GM18909 (cell line): Measurements from ENCODE around the gene FSIP1.

Source experiments
- ATAC-seq: cut with Tn5 transposase; IDR thresholded peaks from one replicate; pipeline ENCODE4 v1.9.1; 2021; ENCODE audit warnings: mild to moderate bottlenecking; ENCODE audit not compliant: unreplicated experiment, poor library complexity

The FSIP1 gene

DNA sequence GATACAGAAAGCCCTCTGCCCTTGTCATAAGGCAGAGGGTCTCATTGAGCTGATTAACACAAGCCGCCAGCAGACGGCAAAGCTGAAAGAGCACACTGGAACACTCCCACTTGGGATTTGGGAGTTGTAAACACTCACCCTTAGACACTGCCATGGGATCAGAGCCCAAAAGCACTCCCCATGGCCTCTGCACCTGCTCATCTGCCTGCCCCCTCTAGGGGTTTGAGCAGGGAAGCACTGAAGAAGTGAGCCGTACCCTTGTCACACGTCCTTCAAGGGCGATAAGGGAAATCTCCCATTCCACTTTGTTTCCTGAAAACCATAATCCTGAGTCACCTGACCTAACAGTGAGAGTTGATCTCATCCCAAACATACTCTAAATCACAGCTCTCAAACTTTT, 14.7 kb downstream of the FSIP1 start:
- ATAC-seq = no peak

DNA sequence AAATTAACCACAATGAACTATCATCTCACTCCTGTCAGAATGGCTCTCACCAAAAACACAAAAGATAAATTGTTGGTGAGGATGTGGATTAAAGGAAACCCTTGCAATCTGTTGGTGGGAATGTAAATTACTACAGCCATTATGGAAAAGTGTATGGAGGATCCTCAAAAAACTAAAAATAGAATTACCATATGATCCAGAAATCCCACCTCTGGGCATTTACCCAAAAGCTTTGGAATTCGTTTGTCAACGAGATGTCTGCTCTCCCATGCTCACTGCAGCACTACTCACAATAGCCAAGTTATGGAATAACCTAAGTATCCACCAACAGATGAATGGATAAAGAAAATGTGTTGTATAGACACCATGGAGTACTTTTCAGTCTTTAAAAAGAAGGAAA, 21.6 kb downstream of the FSIP1 start:
- no peak for ATAC-seq

DNA sequence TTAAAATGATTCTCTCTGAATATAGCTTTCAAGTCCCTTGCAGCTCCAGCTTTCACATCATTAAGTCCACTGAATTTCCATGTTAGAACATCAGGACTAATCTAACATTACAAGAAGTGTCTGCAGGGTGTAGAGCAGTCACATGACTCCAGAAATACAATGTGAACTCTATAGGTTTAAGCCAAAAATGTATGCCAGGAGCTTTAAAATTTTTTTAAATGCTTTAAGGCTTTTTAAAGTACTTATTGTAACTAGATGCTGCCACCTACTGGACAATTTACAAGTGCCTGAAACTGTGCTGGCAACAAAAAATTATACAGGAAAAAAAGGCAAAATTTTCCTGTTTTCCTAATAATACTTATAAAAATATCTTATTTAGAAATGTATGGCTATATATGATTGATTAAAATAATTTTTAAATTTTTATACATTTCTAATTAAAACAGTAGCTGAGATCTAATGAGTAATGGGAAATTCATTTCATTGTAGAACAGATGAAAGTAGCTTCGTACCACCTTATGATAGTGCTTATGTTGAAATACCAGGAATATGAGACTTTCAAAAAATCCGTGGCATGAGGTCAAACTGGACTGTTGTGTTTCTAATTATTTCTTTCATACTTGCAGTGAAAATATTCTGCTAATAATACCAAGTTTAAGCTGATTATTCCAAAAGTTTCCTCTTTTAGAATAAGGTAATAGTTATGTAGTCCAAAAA, 25.7 kb downstream of the FSIP1 start:
- ATAC-seq = no peak

DNA sequence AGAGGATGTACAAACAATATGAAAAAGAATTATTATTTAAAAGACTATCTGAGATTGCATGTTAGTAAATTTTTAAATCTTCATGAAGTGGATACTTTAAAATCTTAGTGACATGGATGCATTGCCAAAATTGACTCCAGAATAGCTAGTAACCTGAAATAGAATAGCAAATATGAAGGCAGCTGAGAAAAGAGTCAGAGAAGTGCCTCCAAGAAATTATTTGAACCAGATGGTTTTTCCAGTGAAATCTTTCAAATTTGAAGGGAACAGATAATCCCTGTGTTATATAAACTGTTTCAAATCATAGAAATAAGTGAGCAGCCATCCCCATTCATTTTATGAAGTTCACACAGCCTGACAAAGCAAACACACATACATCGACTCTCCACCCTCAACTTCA, 29.6 kb downstream of the FSIP1 start:
- ATAC-seq = no peak

DNA sequence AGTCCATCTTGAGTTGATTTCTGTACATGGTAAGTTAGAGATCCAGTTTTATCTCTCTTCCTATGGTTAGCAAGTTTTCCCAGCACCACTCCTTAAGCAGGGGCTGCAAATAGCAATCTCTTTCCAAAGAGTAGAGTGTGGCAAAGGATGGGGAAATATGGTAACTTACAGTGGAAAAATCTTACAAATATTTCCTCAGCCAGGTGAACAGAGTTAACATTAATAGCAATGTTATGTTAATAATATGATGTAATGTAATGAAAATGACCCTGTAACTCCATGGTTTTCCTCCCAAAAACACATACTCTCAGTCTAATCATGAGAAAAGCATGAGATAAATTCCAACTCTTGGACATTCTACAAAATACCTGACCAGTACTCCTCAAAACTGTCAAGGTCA, 30.4 kb downstream of the FSIP1 start:
- ATAC-seq = no peak

DNA sequence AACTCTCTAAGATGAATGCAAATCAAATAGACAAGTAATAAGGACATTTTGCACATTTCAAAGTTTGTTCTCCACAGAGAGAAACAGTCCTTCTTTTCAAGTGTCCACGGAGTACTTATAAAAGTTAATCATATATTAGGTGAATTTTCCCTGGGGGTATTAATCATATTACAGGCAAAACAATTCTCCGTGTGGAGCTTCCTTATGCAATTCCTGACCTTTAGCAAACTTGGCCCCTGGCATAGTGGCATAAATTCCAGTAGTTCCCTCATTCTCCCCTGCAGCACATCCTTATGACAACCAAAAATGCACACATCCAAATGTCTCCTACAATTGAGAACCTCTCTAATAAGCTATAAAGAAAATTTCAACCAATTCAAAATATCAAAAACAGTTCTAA, 34.4 kb downstream of the FSIP1 start:
- no peak for ATAC-seq

DNA sequence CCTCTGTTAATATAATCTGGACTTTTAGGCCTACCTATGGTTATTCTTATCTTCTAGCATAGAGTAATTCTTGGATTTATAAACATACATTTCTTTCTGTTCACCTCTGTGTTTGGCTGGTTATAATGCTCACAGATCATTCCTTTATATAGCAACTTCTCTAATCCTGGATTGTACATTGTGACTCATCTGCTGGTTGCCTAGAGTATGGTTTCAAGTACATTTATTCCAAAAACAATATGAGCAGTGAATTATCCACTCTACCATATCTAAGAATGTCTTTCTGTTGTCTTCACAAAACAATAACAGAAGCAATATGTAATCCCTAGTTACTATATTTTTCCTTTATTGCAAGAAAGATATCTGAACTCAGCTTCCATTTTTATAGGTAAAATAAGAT, 35.3 kb downstream of the FSIP1 start:
- ATAC-seq = no peak

DNA sequence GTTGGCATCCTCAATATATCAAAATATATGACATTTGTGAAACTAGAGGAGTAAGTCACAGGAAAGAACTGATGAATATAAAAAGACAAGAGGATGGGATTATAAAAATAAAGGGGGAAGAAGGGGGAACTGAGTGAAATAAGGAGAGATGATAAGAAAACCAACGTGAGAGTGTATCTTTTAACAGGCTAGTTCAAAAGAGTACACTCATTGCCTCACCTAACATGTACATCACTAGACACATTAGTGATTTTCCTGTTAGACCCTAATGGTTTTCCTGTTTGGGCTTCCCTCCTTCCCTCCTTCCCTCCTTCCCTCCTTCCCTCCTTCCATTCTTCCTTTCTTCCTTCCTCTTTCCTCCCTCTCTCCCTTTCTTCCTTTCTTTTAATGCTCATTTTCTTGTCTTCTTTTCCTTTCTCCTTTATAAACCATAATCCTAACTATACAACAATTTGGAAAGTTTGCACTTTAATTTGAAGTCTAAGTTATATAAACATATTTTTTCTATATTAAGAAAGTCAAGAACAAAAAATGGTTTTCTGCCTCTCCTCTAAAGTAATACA, 35.8 kb downstream of the FSIP1 start:
- no peak for ATAC-seq

DNA sequence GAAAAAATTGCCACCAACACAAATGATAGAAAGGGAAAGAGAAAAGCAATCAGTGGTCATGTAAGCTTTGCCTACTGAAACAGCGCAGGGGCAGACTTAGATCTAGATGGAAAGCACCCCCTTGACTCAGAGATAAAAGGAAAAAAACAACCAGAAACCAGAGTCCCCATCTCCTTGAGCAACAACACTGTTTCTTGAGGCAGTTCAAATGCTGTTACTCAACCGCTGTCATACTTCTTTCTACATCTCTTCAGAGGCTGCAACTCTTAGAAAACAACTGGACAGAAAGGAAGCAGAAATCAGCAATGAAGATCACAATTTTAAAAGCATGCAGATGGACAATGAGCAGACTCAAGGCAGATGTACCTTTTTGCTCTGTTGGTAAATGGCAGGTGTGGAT, 36.5 kb downstream of the FSIP1 start:
- no peak for ATAC-seq

DNA sequence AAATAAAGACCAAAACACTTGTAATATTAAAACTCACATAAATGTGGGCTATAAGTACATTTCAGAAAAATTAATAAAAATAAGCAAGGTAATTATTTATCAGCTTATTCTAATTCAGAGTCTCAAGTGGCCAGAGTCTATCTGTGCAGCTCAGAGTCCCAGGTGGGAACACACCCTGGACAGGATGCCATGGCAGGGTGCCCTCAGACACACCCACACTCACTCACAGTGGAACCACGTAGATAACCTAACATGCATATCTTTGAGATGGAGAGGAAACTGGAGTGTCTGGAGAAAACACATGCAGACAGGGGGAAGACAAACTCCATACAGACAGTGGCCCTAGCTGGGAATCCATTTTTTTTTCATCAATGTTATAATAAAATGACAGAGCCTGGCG, 37.2 kb downstream of the FSIP1 start:
- ATAC-seq = no peak

DNA sequence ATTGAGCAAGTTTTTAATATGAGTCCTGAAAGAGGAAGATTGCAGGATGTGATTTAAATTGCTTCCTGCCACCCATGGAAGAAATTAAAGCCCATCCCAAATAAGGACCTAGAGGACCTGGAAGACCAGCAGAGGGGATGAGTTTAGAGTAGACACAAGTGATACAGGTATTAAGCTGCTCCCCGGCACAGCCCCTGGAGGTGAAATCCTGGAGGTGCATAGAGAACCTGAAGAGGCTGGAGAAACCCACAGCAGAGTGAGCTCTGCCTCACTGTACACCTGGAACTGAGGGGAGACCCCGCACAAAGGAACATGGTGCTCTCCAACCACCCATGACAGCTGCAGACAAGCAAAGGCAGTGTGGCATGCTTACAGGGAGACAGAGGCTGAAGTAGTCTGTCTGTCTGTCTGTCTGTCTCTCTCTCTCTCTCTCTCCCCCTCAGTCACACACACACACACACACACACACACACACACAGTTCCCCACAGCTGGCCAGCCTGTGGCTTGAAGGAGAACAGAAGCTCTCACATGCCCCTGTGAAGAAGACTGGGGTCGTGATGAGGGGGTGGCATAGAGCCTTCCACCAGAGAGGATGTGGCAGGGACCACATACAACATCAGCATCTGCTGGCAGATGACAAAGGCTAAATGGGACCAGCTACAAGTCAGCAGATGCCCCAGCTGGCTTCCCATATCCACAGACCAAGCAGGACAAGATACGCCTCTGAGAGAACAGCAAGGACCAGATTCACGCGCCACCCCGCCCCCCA, 38.1 kb downstream of the FSIP1 start:
- ATAC-seq = no peak

DNA sequence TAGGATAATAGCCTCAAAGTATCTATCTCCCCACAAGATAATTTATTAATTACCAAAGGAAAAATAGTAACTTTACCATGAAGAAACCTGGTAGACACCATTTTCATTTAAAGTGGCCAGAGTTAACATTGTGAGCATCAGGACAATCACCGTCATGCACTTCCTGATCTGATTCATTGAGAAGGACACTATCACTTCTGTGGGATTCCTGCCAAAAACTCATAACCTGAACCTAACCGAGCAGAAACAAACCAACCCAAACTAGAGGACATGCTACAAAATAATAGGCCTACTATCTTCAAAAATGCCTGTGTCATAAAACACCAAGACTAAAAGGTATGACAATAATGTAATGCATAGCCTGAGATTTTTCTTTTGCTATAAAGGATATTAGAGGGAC, 39.0 kb downstream of the FSIP1 start:
- no peak for ATAC-seq

DNA sequence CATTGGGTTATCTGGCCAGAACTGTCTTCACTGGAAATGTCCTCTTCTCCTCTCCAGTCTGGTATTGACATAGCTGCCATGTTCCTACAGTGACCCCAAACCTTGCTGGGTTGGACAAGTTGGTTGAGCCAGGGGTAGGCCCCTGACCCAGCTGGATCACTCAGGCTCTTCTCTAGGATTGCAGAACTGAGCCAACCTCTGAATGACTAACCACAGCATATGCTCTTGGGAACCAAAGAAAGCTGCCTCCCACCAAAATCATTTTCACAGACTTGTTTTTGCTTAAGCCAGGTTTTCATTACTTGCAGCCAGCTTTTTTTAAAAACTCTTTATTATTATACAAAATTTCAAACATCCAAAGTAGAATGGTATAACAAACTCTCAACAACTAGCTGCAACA, 41.4 kb downstream of the FSIP1 start:
- ATAC-seq = no peak

DNA sequence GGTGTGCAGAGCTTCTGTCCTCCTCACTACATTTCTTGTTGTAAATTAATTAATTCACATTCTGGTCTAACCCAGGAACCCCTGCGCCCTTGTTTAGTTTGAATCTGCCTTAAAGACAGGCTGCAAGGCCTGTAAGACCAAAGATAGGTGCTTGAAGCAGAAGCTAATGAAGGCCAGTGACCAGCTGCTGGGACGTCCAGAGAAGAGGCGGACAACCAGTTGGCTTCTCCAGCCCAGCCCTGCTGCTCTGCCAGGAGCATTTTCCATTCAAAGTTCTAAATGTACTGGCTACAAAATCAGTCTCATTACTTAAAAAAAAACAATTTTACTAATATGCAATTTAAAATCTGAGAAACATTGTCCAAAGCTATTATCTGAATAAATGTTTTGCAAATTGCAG, 43.6 kb downstream of the FSIP1 start:
- ATAC-seq = no peak

DNA sequence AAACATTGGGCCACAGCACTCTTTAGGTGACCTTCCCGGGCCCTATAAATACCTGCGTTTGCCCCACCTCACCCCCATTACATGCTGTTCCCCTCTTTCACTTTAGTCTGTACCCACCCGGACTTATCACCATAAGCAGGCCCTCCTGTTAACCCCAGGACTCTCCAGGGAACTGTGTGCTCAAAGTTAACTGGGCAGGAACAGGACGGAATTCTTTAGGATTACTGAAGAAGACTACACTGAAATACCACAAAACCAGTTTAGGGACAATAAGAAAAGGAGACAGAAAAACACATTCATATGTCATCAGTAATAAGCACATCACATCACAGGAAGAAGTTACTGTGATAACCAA, 45.5 kb downstream of the FSIP1 start:
- no peak for ATAC-seq

DNA sequence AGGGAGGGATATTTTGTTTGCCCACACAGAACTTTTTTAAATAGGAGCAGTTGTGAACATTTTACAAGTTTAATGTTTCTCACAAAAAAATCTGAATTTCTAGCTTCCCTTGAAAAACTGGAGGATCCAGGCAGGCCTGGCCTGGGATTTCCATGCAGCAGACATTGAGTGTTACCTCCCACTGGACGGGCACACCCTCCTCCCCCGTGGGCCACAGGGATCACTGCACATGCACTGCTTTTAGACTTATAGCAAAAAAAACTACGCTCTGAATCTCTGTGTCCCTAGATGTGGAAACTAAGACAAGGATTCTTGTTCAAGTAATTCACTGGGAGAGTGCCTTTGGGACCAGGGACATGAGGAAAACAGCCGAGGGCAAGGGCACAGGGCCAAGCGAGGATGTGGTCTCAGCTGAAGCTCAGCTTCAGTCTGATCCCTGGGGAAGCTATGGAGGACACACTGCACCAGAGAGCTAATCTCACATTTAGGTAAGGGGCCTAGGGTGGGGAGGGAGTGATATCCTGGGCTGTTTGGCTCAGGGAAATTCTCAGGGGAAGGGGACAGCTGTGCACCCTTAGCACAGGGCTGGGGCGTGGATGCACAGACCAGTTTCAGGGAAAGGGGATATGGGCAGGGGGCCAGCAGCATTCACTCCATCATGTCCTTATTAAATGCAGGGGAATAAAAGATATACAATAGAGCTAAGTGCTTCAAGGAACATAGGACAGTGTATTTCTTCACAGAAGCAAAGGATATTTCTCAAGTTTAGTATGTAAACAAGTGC, 46.0 kb downstream of the FSIP1 start:
- ATAC-seq = no peak

DNA sequence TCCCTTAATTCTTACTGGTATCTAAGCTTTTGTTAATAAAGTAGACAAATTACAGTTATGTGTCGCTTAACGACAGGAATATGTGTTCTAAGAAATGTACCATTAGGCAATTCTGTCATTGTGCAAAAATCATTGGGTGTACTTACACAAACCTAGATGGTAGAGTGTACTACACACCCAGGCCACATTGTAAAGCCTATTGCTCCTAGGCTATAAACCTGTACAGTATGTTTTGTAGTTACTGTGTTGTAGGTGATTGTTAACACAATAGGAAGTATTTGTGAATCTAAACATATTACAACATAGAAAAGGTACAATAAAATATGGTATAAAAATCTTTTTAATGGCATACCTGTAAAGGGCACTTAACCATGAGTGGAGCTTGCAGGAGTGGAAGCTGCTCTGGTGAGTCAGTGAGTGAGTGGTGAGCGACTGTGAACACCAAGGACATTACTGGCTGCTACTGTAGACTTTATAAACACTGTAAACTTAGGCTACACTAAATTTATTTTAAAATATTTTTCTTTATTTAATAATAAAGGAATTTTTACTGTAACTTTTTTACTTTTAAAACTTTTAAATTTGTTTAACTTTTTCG, 47.4 kb downstream of the FSIP1 start:
- no peak for ATAC-seq

DNA sequence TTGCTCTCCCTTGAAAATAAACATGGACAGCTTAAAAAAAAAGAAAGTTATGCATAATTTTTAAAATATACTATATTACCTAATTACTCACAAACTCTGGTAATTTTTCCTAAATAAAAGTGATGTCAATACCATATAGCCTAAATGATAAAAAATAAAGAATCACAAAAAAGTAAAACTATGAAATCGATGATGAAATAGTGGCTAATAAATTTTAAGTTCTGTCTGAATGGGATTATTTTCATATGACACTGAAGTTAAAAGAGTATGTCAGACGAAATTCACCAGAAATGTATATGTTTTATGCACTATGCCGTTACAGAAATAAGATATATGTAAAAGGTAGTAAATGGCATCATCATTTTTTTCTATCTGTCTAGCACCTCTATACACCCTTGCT, 51.4 kb downstream of the FSIP1 start:
- no peak for ATAC-seq

DNA sequence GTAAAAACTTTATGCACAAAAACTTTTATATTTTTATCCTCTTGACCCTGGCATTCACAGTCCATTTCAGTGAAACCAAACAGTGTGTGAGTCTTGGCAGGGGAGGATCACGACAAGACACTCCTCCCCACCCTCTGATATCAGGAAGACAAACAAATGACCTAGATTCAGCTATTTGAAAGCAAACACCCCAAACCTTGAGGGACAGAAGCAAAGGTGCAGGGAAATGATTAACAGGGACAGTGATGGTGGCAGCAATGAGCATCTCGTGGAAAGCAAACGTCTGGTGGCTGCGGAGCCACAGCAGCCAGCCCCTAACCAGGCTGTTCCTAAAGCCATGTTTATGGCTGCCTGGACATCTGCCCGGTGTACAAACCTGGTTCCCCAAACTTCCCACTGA, 52.1 kb downstream of the FSIP1 start:
- ATAC-seq = no peak

DNA sequence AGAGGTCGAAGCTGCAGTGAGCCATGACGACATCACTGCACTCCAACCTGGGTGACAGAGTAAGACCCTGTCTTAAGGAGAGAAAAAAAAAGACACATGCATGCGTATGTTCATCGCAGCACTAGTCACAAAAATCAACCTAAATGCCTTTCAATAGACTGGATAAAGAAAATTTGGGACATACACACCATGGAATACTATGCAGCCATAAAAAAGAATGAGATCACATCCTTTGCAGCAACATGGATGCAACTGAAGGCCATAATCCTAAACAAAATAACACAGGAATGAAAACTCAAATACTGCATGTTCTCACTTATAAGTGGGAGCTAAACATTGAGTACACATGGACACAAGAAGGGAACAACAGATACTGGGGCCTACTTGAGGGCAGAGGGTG, 53.1 kb downstream of the FSIP1 start:
- ATAC-seq = no peak

DNA sequence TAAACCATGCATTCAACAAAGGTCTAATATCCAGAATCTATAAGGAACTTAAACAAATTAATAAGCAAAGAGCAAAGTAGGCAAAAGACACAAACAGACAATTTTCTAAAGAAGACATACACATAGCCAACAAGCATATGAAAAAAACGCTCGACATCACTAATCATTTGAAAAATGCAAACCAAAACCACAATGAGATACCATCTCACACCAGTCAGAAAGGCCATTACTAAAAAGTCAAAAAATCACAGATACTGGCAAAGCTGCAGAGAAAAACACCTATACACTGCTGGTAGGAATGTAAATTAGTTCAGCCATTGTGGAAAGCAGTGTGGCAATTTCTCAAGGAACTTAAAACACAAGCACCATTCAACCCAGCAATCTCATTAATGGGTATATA, 53.8 kb downstream of the FSIP1 start:
- ATAC-seq = no peak
